ENCODE measurements around the gene MMRN1.

DNA sequence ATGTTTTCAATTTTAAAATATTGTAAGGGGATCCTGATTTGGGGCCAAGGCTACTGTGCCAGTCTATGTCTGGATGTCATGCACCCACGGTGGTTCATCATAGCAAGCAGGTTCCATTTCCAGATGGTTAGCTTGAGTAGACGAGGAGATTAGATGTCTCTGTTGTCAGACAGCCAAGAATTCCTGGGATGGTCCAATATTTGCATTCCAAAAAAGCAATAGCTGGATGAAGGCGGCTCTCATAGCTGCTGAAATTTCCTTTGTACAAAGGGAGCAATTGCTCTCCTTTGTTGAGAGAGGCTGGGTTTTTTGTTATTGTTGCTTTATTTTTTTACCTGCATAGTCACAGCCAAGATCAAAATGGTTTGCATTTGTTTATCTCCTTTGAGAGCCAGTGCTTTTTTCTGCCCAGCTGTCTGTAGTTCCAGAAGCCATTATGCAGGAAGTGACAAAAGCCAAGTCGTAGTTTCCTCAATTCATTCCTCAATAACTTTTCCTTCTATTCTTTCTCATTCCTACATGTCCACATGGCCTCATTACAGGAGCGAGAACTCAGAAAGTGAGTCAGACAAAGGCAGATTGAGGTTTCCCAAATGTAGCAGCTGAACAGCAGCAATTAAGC is 107.9 kb downstream of the MMRN1 start:
- TF ChIP-seq SUZ12 (IDR thresholded peaks at IDR 0.05; ENCODE audit: extremely low read depth, insufficient read depth, insufficient read length), result no peak
- TF ChIP-seq YY1 (IDR thresholded peaks at IDR 0.05; ENCODE audit: insufficient read depth, insufficient read length), result no peak

Measured in NT2/D1 (cell line).